ENCODE measurements around the gene COX6B2. TPM values are rescaled to one million over a fixed set of nuclear protein-coding genes. Genes with fewer than 3 reads are reported as not detected.

COX6B2 gene
- total and polyA plus RNA-seq, 2 donors (not counting 3 experiments of a cell fraction or from before 2014, with no cell fraction given): not detected

- POLR2A ChIA-PET: interaction anchor here (0.8 to 1.8 kb wide), 4 partner anchors 19 to 81 kb away, joined by 3 to 15 read pairs (median 6); partner anchors contain the start of genes PPP6R1, TMEM238 and UBE2S
These were observed 14.4 kb downstream of the COX6B2 start for GRCh38 chr19:55339889-55340783.

More at GRCh38 chr19:55339889-55340783, 14.4 kb downstream of the COX6B2 start:
- H3K4me3 ChIP-seq (replicated peaks in 1 of 3; ENCODE audit: insufficient read depth in 1 of 3, low read depth in 1 of 3, low read length in 3 of 3): peak overlapping the region; percentile 38 to 69 (median 65)
- peak overlapping the region; percentile 71 for H3K4me2 ChIP-seq (ENCODE audit: insufficient read depth, low read length)
- no peaks in the 10 kb centered on the region for H3K9me1 ChIP-seq (replicated peaks; ENCODE audit: control insufficient read depth, extremely low read depth, insufficient read depth, low read length)
- H2AFZ ChIP-seq (ENCODE audit: low read depth, low read length): no peak overlapping the region
- dilution Hi-C loops (cut with MboI; ENCODE audit: extremely low pct_ligation_motif_present, low sequenced_read_pairs) (no loop called here), intact Hi-C loops (cut with micrococcal nuclease) (loop anchor here (1.0 to 10.0 kb wide), 11 partner anchors 13 to 315 kb away; partner anchors contain the start of genes DNAAF3, FIZ1, HSPBP1 and PPP6R1)
- CTCF ChIA-PET: interaction anchor here (0.6 to 2.9 kb wide), 17 partner anchors 10 to 199 kb away, joined by 3 to 29 read pairs (median 4); partner anchors contain the start of gene TMEM238
- peaks cover 0 to 3% of the 10 kb centered on the region in 2 experiments for H3K27me3 ChIP-seq (ENCODE audit: control insufficient read depth in 2 of 2, insufficient read depth in 2 of 2, low read length in 2 of 2)
- BruUV-seq (replicated peaks): TSS peak; percentile 54
- peaks cover 10% of the 10 kb centered on the region for H3K4me1 ChIP-seq (ENCODE audit: control insufficient read depth, extremely low read depth, insufficient read depth, low read length)
- FAIRE-seq (no peak), DNase-seq (ENCODE audit: low read depth, low spot score) (no peak)
- peak overlapping the region; percentile 58 for H3K27ac ChIP-seq (ENCODE audit: insufficient read depth, low read depth, low read length)
- peaks cover 0 to 7% of the 10 kb centered on the region in 2 experiments for H3K36me3 ChIP-seq (ENCODE audit: control insufficient read depth in 2 of 2, extremely low read depth in 1 of 2, insufficient read depth in 2 of 2, low read length in 2 of 2)
- no peaks in the 10 kb centered on the region for H3K79me2 ChIP-seq (ENCODE audit: control insufficient read depth, insufficient read depth, low read length)
- no peaks in the 10 kb centered on the region for H4K20me1 ChIP-seq (replicated peaks; ENCODE audit: control insufficient read depth, extremely low read depth, insufficient read depth, low read length)
- no peaks in the 10 kb centered on the region for H3K9me3 ChIP-seq (replicated peaks; ENCODE audit: control insufficient read depth, insufficient read depth, low read length)
- TF ChIP-seq POLR2AphosphoS5 (IDR thresholded peaks at IDR 0.05; ENCODE audit: insufficient read depth, low read depth, low read length) (no peak), MYC (IDR thresholded peaks at IDR 0.05; ENCODE audit: low read depth, low read length) (no peak), EZH2 (IDR thresholded peaks at IDR 0.05; ENCODE audit: borderline replicate concordance, low read depth, low read length, severe bottlenecking) (no peak), FOS (IDR thresholded peaks at IDR 0.05; ENCODE audit: borderline replicate concordance, insufficient read depth, low read length) (no peak)
- TF ChIP-seq, protein P1, sequence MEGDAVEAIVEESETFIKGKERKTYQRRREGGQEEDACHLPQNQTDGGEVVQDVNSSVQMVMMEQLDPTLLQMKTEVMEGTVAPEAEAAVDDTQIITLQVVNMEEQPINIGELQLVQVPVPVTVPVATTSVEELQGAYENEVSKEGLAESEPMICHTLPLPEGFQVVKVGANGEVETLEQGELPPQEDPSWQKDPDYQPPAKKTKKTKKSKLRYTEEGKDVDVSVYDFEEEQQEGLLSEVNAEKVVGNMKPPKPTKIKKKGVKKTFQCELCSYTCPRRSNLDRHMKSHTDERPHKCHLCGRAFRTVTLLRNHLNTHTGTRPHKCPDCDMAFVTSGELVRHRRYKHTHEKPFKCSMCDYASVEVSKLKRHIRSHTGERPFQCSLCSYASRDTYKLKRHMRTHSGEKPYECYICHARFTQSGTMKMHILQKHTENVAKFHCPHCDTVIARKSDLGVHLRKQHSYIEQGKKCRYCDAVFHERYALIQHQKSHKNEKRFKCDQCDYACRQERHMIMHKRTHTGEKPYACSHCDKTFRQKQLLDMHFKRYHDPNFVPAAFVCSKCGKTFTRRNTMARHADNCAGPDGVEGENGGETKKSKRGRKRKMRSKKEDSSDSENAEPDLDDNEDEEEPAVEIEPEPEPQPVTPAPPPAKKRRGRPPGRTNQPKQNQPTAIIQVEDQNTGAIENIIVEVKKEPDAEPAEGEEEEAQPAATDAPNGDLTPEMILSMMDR (IDR thresholded peaks at IDR 0.05; ENCODE audit: extremely low read depth in 1 of 2, insufficient read depth in 1 of 2, low read depth in 1 of 2, low read length in 2 of 2): no peak
- H3K9ac ChIP-seq (replicated peaks; ENCODE audit: extremely low read depth, insufficient read depth, low read length): peak overlapping the region; percentile 80
